OCI-M2 (cell line): ENCODE results near the gene TAF11L9.
"Not testable (repeated sequence)": the region's sequence is repeated elsewhere in the genome, so short reads cannot be mapped to it uniquely, and the experiment has no call there.

Experiments used
- DNase-seq: peaks from one replicate; lab custom pipeline; 2025; ENCODE audit not compliant: unreplicated experiment; lab: John Stamatoyannopoulos, UW

TAF11L9 gene

DNA sequence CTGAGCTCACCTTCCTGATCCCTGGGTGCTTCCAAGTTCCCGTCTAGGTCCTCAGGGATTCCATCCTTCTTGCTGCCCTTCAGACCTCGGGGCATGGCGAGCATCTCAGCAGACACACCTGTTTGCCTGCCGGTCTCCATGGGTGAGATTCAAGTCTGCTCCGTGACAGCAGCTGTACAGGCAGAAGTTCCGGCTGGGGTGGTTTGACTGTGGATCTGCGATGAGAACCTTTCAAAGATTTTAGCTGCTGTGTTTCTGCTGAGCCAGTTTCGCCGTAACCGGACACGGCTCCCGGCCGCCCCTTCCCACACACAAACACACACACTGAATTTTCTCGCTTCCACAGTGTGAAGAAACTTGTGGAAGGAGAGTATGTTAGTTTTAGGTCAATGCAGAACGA, at the start of gene TAF11L9:
Gene TAF11L9 (minus strand): TSS at position 140 of the 400 bp plus-strand sequence.
- DNase-seq, result not testable (repeated sequence)

GRCh38 chr5:17634160-17634559, 40.0 kb upstream of the TAF11L9 start, which contains the start of gene TAF11L14:
TAF11L14 (plus strand) TSS chr5:17634460.
- no peak for DNase-seq

DNA sequence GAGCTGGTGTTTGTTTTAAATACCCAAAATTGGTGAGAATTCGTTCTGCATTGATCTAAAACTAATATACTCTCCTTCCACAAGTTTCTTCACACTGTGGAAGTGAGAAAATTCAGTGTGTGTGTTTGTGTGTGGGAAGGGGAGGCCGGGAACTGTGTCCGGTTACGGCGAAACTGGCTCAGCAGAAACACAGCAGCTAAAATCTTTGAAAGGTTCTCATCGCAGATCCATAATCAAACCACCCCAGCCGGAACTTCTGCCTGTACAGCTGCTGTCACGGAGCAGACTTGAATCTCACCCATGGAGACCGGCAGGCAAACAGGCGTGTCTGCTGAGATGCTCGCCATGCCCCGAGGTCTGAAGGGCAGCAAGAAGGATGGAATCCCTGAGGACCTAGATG, 37.6 kb upstream of the TAF11L9 start, which contains the start of gene TAF11L13:
Gene TAF11L13 (plus strand): TSS at position 301 of the 400 bp plus-strand sequence.
- not testable (repeated sequence) for DNase-seq

DNA sequence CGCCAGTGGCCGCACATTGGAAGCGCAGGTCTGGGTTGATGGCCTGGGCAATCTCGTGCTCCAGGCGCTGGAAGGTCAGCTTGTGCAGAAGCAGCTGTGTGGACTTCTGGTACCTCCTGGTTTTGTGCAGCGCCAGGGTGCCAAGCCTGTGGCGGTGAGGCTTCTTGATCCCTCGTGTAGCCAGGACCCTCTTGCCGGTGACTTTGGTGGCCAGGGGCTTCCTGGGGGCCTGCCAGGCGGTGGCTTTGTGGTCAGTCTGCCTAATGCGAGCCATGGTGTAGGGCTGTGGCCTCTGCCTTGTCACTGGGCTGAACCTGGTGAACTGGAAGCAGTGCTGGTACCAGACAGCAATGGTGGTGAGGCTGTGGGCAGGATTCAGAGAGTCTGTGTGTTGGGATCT, 31.5 kb upstream of the TAF11L9 start:
- no peak for DNase-seq

- DNase-seq, result no peak
These were observed 26.4 kb upstream of the TAF11L9 start for GRCh38 chr5:17620627-17621026.

- DNase-seq, result no peak
These were observed 25.2 kb upstream of the TAF11L9 start for GRCh38 chr5:17619354-17619753.

GRCh38 chr5:17614872-17615605, 20.8 kb upstream of the TAF11L9 start:
- no peak for DNase-seq

GRCh38 chr5:17610092-17610491, 15.9 kb upstream of the TAF11L9 start, which contains the start of gene TAF11L12:
TAF11L12 (plus strand) TSS chr5:17610392.
- not testable (repeated sequence) for DNase-seq

- not testable (repeated sequence) for DNase-seq
These were observed 13.3 kb upstream of the TAF11L9 start for GRCh38 chr5:17607461-17607860.

DNA sequence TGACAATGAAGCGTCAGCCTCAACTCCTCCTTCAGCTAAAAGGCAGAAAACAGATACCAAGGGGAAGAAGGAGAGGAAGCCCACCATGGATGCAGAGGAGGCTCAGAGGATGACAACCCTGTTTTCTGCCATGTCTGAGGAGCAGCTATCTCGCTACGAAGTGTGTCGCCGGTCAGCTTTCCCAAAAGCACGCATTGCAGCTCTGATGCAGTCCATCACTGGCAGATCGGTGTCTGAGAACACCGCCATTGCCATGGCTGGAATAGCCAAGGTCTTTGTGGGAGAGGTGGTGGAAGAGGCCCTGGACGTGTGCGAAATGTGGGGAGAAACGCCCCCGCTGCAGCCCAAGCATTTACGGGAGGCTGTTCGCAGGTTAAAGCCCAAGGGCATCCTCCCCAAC, 10.8 kb upstream of the TAF11L9 start:
- DNase-seq, result no peak

DNA sequence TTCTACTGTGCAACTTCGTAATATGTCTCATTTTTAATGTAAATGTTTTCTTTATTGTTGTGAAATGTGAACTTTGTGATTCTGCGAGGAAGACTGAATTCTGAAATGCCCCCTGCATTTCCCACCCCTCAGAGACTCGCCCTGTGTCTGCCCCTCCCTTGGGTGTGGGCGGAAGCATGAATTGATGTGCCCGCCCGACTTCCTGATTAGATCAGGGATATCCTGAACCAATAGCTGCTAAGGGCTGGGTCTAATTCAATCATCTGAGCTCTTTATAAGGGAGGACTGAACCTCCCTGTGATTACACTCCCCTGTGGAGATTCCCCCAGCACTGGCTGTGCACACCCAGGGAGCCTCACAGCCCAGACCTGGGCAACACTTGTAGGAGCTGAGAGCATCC, 9.7 kb upstream of the TAF11L9 start, which contains the start of gene TAF11L11:
Gene TAF11L11 (plus strand): TSS at position 304 of the 400 bp plus-strand sequence.
- DNase-seq, result not testable (repeated sequence)

DNA sequence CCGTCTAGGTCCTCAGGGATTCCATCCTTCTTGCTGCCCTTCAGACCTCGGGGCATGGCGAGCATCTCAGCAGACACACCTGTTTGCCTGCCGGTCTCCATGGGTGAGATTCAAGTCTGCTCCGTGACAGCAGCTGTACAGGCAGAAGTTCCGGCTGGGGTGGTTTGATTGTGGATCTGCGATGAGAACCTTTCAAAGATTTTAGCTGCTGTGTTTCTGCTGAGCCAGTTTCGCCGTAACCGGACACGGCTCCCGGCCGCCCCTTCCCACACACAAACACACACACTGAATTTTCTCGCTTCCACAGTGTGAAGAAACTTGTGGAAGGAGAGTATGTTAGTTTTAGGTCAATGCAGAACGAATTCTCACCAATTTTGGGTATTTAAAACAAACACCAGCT, 3.5 kb upstream of the TAF11L9 start, which contains the start of gene TAF11L10:
Gene TAF11L10 (minus strand): TSS at position 101 of the 400 bp plus-strand sequence.
- DNase-seq, result not testable (repeated sequence)

- not testable (repeated sequence) for DNase-seq
These were observed 3.3 kb downstream of the TAF11L9 start, which contains the start of gene TAF11L8 for GRCh38 chr5:17590860-17591259. TAF11L8 (minus strand) TSS chr5:17590960.

DNA sequence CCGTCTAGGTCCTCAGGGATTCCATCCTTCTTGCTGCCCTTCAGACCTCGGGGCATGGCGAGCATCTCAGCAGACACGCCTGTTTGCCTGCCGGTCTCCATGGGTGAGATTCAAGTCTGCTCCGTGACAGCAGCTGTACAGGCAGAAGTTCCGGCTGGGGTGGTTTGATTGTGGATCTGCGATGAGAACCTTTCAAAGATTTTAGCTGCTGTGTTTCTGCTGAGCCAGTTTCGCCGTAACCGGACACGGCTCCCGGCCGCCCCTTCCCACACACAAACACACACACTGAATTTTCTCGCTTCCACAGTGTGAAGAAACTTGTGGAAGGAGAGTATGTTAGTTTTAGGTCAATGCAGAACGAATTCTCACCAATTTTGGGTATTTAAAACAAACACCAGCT, 8.5 kb downstream of the TAF11L9 start, which contains the start of gene TAF11L7:
Gene TAF11L7 (minus strand): TSS at position 101 of the 400 bp plus-strand sequence.
- DNase-seq, result not testable (repeated sequence)
